Spleen (tissue), 7 donors: ENCODE results near the gene CALM3.

Experiments used
- CTCF ChIP-seq, 11 experiments: fragments of 200-600 bp in 7 of 11; fragments of 450-650 bp in 4 of 11; sonication (generic) in 4 of 11; IDR thresholded peaks in 8 of 11; conservative IDR thresholded peaks in 3 of 11; 1 replicate in 7 of 11; 2 replicates in 4 of 11; pipeline versions ENCODE4 v1.4.0 to v1.8.0; 2016 to 2021; ENCODE audit warnings: antibody characterized with exemption in 11 of 11, inconsistent platforms in 4 of 11, mild to moderate bottlenecking in 1 of 11
- POLR2A ChIP-seq, 3 donors: fragments of 450-650 bp; IDR thresholded peaks; one replicate each; pipeline ENCODE4 v1.5.1; 2017; ENCODE audit warnings: antibody characterized with exemption in 3 of 3, mild to moderate bottlenecking in 1 of 3
- POLR2AphosphoS5 ChIP-seq, 3 donors: sonication (generic); formaldehyde crosslinking; IDR thresholded peaks; one replicate each; pipeline ENCODE4 v1.5.1; 2017; ENCODE audit warnings: antibody characterized with exemption in 3 of 3
- donor health status: DM: no; HTN: no; CAD: no; lungs with moderate emphysema.
- donor health status: DM: no; HTN: no; CAD: no.
- donor health status: DM: no; HTN: no; CAD: no.

DNA sequence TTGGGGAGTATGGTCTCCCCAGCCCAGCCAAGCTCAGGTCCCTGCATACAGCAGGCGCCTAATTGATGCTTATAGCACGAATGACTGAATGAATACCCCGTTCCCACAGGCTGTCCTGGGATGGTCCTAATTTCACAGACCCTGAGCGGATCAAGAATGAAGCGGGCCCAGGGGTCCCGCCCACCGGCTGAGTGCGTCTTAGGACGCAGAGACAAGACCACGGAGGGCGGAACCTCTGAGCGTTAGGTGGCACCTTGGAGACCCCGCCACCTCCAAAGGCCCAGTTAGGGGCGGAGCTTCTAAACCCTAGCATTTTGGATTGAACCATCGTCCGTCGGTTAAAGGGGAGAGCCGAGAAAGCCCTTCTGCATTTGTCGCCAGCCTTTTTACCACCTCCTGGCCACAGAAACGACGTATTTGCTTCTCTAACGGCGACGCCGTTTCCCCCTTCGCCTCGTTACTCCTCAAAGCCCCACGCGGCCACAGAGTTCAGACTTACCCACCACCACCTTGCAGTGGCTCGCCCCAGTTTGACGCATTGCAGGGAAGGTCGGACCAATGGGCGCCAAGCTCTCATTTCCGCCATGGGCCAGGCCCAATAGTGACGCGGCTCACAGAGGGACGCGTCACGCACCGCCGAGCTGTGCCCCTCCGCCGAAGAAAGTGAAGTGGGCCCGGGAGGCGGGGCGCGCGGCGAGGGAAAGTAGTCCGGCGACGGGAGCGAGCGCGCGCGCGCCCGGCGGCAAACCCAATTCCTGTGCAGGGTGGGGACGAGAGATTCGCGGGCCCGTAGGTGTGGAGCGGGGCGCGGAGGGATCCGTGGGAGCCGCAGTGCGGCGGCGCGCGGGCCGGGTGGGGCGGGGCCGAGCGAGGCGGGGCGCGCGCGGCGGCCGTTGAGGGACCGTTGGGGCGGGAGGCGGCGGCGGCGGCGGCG lies 479 bp upstream of the CALM3 start:
- TF ChIP-seq CTCF (IDR thresholded peaks at IDR 0.05 in 8 of 11, conservative IDR thresholded peaks at IDR 0.05 in 3 of 11) (peak in 2 of 11 experiments; percentile 28 to 32), POLR2AphosphoS5 (IDR thresholded peaks at IDR 0.05) (peak; percentile 84 to 90 (median 86)), POLR2A (IDR thresholded peaks at IDR 0.05) (peak in 2 of 3 donors; percentile 46 to 76)
